ENCODE data around the gene SENP1. TPM values are rescaled to one million over a fixed set of nuclear protein-coding genes. Genes with fewer than 3 reads are reported as not detected.

SENP1 gene
- polyA plus RNA-seq, 2 of the 4 experiments (the other 2 are of a cell fraction): 13.9 to 49.3 TPM

DNA sequence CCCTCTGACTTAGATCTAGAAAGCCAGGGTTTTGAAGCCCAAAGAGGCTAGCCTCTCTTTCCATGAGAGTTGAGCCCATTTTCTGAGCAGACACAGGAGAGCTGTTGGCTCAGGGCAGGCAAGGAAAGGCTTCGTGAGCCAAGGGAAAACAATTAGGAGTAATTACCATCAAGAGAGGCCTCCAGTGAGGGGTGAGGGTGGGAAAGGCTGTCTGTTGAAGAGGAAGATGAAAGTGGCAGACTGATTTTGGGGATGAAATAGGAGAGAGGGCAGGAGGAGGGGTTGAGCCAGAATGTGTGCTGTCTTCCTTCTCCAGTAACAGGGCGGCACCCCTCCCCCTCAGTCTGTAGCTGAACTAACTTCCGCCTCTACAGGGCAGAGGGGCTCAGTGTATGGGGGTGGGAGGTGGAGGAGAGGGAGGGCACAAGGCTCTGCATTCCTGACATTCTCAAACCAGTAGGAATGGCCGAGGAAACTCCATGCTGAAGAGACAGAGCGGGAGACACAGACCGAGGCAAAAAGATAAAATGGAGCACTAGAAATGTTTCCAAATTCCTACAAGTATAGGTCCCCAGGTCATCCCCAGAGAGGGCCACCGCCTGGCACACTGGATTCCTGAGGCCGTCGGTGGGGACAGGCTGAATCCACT lies 68.5 kb downstream of the SENP1 start:
- TF ChIP-seq ELK1 (IDR thresholded peaks at IDR 0.05; ENCODE audit: low read depth, low read length): no peak
- no peak for TF ChIP-seq GATA3 (IDR thresholded peaks at IDR 0.05; ENCODE audit: borderline replicate concordance)
- TF ChIP-seq RFX5 (IDR thresholded peaks at IDR 0.05): no peak
- no peak for TF ChIP-seq SREBF2 (IDR thresholded peaks at IDR 0.05)
- no peak for TF ChIP-seq RARB (CRISPR knock-in tag; IDR thresholded peaks at IDR 0.05)
- TF ChIP-seq HEYL (CRISPR knock-in tag; IDR thresholded peaks at IDR 0.05): no peak
- no peak for TF ChIP-seq EHMT2 (IDR thresholded peaks at IDR 0.05; ENCODE audit: low read depth)
- TF ChIP-seq E2F6 (IDR thresholded peaks at IDR 0.05; ENCODE audit: borderline replicate concordance, low read depth): no peak
- TF ChIP-seq JUNB (IDR thresholded peaks at IDR 0.05): no peak
- H3K27ac ChIP-seq: no peak overlapping the region
- ATAC-seq (no peak; a peak in 1 of 6 replicates), FAIRE-seq (no peak), DNase-seq (ENCODE audit: low read depth in 1 of 2, low spot score in 1 of 2) (no peak)
- no peak overlapping the region for H3K4me3 ChIP-seq
- WGBS (ENCODE audit: missing lambda C conversion rate): 80% methylated on average over 9 of the region's 9 CpGs
- POLR2A ChIA-PET: no interaction called here
- no peak overlapping the region for H3K4me2 ChIP-seq
- H3K4me1 ChIP-seq: no peaks in the 10 kb centered on the region
- H3K9me3 ChIP-seq: no peaks in the 10 kb centered on the region
- CTCF ChIA-PET: no interaction called here

DNA sequence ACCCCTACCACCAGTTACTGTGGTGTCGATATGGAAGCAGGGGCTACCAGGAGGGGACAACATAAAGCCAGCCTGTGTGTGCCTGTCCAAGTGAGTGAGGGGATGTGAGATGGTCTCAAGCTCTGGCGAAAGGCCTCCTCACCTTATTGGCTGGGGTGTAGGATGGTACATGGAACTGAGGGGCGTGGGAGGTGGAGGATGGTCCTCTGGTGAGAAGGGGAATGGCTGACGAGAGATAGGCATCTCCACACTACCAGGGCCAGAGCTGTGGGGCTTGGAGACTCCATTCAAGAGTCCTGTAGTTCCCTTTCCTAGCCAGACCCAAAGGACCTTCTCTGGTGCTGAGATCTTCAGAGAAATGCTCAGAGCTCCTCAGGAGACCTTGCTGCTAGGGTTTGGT lies 69.1 kb downstream of the SENP1 start:
- TF ChIP-seq FOSL2 (IDR thresholded peaks at IDR 0.05) (no peak), FOSL2 (CRISPR knock-in tag; IDR thresholded peaks at IDR 0.05) (no peak), MAFK (IDR thresholded peaks at IDR 0.05; ENCODE audit: partially characterized antibody) (no peak), RAD21 (conservative IDR thresholded peaks at IDR 0.05 in 1 of 2, IDR thresholded peaks at IDR 0.05 in 1 of 2) (no peak), ZSCAN20 (CRISPR knock-in tag; IDR thresholded peaks at IDR 0.05) (no peak), SREBF2 (IDR thresholded peaks at IDR 0.05) (no peak), PHF8 (IDR thresholded peaks at IDR 0.05; ENCODE audit: borderline replicate concordance, low read depth) (no peak), CBX2 (IDR thresholded peaks at IDR 0.05; ENCODE audit: borderline replicate concordance, low read depth) (no peak), CHD4 (IDR thresholded peaks at IDR 0.05; ENCODE audit: borderline replicate concordance) (no peak), ZC3H11A (IDR thresholded peaks at IDR 0.05) (no peak), REST (IDR thresholded peaks at IDR 0.05) (no peak), RARB (CRISPR knock-in tag; IDR thresholded peaks at IDR 0.05) (no peak), TP53 (CRISPR knock-in tag; IDR thresholded peaks at IDR 0.05) (no peak), KDM1A (IDR thresholded peaks at IDR 0.05; ENCODE audit: low read depth) (no peak), TFCP2L1 (CRISPR knock-in tag; IDR thresholded peaks at IDR 0.05) (no peak), FOXS1 (CRISPR knock-in tag; IDR thresholded peaks at IDR 0.05) (no peak), EP300 (IDR thresholded peaks at IDR 0.05) (no peak)
- TF ChIP-seq, protein P1, sequence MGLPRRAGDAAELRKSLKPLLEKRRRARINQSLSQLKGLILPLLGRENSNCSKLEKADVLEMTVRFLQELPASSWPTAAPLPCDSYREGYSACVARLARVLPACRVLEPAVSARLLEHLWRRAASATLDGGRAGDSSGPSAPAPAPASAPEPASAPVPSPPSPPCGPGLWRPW (IDR thresholded peaks at IDR 0.05): no peak
- TF ChIP-seq, protein P2, sequence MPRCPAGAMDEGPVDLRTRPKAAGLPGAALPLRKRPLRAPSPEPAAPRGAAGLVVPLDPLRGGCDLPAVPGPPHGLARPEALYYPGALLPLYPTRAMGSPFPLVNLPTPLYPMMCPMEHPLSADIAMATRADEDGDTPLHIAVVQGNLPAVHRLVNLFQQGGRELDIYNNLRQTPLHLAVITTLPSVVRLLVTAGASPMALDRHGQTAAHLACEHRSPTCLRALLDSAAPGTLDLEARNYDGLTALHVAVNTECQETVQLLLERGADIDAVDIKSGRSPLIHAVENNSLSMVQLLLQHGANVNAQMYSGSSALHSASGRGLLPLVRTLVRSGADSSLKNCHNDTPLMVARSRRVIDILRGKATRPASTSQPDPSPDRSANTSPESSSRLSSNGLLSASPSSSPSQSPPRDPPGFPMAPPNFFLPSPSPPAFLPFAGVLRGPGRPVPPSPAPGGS (IDR thresholded peaks at IDR 0.05): no peak
- FAIRE-seq (no peak), ATAC-seq (no peak), DNase-seq (ENCODE audit: low read depth in 1 of 2, low spot score in 1 of 2) (no peak)
- ChIA-PET CTCF (no interaction called here), POLR2A (no interaction called here)
- WGBS (ENCODE audit: missing lambda C conversion rate): 68% methylated on average over 4 of the region's 4 CpGs
- Histone ChIP-seq H3K4me1 (no peaks in the 10 kb centered on the region), H3K27ac (no peak overlapping the region), H3K4me3 (no peak overlapping the region), H3K9me3 (no peaks in the 10 kb centered on the region), H3K4me2 (no peak overlapping the region)

Data from A549 (cell line).